ENCODE measurements around the gene DHDDS. TPM values are rescaled to one million over a fixed set of nuclear protein-coding genes. Genes with fewer than 3 reads are reported as not detected.
A peak's percentile ranks its signal among the peaks of the same experiment; 100 is the strongest.

Gene DHDDS
- total and polyA plus RNA-seq, 2 of the 13 experiments (the other 11 are each of a cell fraction or from before 2014, with no cell fraction given) = 18.9 to 28.3 TPM

DNA sequence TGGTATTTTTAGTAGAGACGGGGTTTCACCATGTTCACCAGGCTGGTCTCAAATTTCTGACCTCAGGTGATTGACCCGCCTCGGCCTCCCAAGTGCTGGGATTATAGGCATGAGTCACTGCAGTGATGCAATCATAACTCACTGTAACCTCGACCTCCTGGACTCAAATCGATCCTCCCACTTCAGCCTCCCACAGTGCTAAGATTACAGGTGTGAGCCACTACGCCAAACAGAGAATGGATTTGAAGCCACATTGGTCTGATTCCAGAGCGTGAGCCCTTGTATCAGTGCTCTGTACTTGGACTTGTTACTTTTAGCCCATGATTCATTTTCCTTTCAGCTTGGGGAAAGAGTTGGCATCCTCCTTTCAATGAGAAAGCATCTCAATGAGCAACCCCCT is 44.7 kb upstream of the DHDDS start (continued):
- TF ChIP-seq, protein P1, sequence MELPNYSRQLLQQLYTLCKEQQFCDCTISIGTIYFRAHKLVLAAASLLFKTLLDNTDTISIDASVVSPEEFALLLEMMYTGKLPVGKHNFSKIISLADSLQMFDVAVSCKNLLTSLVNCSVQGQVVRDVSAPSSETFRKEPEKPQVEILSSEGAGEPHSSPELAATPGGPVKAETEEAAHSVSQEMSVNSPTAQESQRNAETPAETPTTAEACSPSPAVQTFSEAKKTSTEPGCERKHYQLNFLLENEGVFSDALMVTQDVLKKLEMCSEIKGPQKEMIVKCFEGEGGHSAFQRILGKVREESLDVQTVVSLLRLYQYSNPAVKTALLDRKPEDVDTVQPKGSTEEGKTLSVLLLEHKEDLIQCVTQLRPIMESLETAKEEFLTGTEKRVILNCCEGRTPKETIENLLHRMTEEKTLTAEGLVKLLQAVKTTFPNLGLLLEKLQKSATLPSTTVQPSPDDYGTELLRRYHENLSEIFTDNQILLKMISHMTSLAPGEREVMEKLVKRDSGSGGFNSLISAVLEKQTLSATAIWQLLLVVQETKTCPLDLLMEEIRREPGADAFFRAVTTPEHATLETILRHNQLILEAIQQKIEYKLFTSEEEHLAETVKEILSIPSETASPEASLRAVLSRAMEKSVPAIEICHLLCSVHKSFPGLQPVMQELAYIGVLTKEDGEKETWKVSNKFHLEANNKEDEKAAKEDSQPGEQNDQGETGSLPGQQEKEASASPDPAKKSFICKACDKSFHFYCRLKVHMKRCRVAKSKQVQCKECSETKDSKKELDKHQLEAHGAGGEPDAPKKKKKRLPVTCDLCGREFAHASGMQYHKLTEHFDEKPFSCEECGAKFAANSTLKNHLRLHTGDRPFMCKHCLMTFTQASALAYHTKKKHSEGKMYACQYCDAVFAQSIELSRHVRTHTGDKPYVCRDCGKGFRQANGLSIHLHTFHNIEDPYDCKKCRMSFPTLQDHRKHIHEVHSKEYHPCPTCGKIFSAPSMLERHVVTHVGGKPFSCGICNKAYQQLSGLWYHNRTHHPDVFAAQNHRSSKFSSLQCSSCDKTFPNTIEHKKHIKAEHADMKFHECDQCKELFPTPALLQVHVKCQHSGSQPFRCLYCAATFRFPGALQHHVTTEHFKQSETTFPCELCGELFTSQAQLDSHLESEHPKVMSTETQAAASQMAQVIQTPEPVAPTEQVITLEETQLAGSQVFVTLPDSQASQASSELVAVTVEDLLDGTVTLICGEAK (IDR thresholded peaks at IDR 0.05) = no peak
- TF ChIP-seq, protein P1 (CRISPR knock-in tag; IDR thresholded peaks at IDR 0.05) = peak; percentile 66; the same call in 1 of the 2 replicates
- TF ChIP-seq HNRNPK (IDR thresholded peaks at IDR 0.05; ENCODE audit: low read depth, low read length, poor library complexity, severe bottlenecking) (no peak), SMARCC2 (IDR thresholded peaks at IDR 0.05) (0 out of 2 replicates have a peak, but pooled peaks have one; percentile 62), KLF11 (CRISPR knock-in tag; IDR thresholded peaks at IDR 0.05) (0 out of 2 replicates have a peak, but pooled peaks have one; percentile 31), ZNF577 (CRISPR knock-in tag; IDR thresholded peaks at IDR 0.05; ENCODE audit: borderline replicate concordance, low read depth) (no peak), DNMT1 (CRISPR knock-in tag; IDR thresholded peaks at IDR 0.05) (no peak), TBL1XR1 (IDR thresholded peaks at IDR 0.05; ENCODE audit: borderline replicate concordance, low read length, partially characterized antibody) (peak; percentile 29), RNF2 (conservative IDR thresholded peaks at IDR 0.05; ENCODE audit: low read depth) (peak; percentile 87), KDM2A (CRISPR knock-in tag; IDR thresholded peaks at IDR 0.05; ENCODE audit: borderline replicate concordance, low read depth) (no peak), ELF3 (CRISPR knock-in tag; IDR thresholded peaks at IDR 0.05) (peak; percentile 56), TBP (CRISPR knock-in tag; IDR thresholded peaks at IDR 0.05) (no peak), ZFP1 (CRISPR knock-in tag; IDR thresholded peaks at IDR 0.05) (peak; percentile 75; the same call in 1 of the 2 replicates), ARNTL (CRISPR knock-in tag; IDR thresholded peaks at IDR 0.05) (no peak)
- TF ChIP-seq, protein P2, sequence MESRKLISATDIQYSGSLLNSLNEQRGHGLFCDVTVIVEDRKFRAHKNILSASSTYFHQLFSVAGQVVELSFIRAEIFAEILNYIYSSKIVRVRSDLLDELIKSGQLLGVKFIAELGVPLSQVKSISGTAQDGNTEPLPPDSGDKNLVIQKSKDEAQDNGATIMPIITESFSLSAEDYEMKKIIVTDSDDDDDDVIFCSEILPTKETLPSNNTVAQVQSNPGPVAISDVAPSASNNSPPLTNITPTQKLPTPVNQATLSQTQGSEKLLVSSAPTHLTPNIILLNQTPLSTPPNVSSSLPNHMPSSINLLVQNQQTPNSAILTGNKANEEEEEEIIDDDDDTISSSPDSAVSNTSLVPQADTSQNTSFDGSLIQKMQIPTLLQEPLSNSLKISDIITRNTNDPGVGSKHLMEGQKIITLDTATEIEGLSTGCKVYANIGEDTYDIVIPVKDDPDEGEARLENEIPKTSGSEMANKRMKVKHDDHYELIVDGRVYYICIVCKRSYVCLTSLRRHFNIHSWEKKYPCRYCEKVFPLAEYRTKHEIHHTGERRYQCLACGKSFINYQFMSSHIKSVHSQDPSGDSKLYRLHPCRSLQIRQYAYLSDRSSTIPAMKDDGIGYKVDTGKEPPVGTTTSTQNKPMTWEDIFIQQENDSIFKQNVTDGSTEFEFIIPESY (CRISPR knock-in tag; IDR thresholded peaks at IDR 0.05) = peak; percentile 79
- TF ChIP-seq, protein P3, sequence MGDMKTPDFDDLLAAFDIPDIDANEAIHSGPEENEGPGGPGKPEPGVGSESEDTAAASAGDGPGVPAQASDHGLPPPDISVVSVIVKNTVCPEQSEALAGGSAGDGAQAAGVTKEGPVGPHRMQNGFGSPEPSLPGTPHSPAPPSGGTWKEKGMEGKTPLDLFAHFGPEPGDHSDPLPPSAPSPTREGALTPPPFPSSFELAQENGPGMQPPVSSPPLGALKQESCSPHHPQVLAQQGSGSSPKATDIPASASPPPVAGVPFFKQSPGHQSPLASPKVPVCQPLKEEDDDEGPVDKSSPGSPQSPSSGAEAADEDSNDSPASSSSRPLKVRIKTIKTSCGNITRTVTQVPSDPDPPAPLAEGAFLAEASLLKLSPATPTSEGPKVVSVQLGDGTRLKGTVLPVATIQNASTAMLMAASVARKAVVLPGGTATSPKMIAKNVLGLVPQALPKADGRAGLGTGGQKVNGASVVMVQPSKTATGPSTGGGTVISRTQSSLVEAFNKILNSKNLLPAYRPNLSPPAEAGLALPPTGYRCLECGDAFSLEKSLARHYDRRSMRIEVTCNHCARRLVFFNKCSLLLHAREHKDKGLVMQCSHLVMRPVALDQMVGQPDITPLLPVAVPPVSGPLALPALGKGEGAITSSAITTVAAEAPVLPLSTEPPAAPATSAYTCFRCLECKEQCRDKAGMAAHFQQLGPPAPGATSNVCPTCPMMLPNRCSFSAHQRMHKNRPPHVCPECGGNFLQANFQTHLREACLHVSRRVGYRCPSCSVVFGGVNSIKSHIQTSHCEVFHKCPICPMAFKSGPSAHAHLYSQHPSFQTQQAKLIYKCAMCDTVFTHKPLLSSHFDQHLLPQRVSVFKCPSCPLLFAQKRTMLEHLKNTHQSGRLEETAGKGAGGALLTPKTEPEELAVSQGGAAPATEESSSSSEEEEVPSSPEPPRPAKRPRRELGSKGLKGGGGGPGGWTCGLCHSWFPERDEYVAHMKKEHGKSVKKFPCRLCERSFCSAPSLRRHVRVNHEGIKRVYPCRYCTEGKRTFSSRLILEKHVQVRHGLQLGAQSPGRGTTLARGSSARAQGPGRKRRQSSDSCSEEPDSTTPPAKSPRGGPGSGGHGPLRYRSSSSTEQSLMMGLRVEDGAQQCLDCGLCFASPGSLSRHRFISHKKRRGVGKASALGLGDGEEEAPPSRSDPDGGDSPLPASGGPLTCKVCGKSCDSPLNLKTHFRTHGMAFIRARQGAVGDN (CRISPR knock-in tag; IDR thresholded peaks at IDR 0.05) = no peak
